Stimulated activated CD4-positive, alpha-beta T cell treated with anti-CD3 and anti-CD28 coated beads, Interleukin-4, amount 100 ng/mL, for 48 hours (primary cell): ENCODE data around the gene PDE4D.
A peak's percentile ranks its signal among the peaks of the same experiment; 100 is the strongest.

Experiments used
- DNase-seq, 2 donors: peaks; one replicate each; pipeline ENCODE4 v3.0.0-alpha.2; 2020; ENCODE audit warnings: low read depth in 2 of 2

The PDE4D gene

GRCh38 chr5:59109383-59109782 lies 784.1 kb downstream of the PDE4D start:
- no peak for DNase-seq

GRCh38 chr5:59107692-59108091 lies 785.8 kb downstream of the PDE4D start:
- DNase-seq, result no peak

- DNase-seq, result no peak
These were observed 789.0 kb downstream of the PDE4D start for GRCh38 chr5:59104400-59105127.

DNA sequence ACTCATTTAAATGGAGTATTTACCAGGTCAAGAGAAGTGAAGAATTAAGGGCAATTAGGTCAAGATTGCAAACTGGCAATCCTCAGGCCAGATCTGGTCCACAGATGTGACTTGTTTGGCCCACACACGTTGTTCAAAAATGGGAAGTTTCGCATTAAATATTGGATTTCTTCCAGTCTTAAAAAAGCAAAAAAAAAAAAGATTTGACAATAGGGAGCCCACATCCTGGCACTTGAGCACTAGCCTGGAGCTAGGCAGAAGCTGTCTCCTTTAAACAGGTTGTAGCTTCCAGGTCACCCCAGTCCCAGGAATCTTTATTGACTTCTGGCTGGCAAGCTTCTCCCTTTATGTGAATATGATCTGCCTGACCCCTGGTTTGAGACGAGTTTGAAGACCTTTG lies 790.2 kb downstream of the PDE4D start:
- no peak for DNase-seq

GRCh38 chr5:59102437-59102836 lies 791.1 kb downstream of the PDE4D start:
- no peak for DNase-seq

- no peak for DNase-seq
These were observed 792.7 kb downstream of the PDE4D start for GRCh38 chr5:59100875-59101274.

DNA sequence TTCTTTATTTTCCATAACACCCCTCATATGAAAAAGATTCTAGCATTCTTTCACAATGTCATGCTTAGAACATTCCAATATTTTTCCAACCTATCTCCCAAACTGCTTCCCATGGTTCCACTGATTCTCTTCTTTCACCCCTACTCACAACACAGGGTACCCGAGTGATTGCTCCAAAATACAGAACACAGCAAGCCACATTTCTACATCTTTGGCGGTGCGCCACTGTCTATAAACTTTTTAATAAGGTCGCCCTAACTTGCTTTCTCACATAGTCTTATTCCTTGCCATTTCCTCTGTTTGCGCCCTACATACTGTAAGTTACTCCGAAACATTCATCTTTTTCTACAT lies 793.6 kb downstream of the PDE4D start:
- no peak for DNase-seq

DNA sequence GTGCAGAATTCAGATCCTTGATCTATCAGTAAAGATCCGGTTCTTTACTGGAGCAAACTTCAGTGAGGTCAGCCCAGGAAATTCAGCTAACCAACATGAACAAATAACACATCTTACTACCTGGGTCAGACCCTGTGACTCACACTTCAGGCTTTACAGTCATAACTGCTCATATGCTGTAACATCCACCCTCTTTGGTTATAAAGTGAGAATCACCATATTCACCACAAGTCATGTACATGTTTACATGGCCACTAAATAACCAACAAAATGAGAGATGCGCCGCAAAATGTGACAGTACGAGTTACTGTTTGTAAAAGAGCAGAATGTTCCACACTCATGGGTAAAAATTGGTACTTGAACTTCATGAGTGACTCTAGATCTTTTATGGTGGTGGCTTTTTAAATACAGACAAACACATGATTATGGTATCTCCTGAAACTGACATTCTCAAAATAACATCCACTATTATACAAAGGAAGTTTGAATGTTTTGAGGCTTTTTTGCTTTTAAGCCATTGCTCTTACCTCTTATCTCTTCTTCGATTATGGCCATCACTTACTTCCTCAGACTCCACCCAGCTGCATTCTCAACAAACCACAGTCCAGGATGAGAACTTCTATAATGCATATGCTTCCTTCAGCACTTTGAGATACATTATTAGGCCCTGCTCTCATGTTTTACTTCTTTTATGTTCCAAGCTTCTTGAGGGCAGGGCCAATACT lies 794.1 kb downstream of the PDE4D start:
- peak; percentile 12 to 18 for DNase-seq

GRCh38 chr5:59098743-59099142 lies 794.8 kb downstream of the PDE4D start:
- DNase-seq, result no peak

DNA sequence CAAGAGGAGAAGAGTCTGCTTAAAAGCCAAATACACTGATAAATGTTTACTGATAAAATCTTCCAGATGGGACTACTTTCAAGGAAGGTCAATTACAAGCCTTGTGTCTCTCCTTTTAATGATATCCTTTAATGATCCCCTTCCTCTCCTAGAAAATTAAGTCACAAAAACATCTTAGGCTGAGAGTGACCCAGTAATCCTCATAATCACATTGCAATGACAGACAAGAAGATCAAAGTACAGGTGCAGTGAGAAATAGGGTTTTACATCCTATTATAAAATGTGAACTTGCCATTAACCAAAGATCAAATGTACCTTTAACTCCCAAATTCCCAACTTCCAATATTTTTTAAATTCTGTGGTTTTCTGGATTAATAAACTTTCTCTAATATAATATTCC lies 795.8 kb downstream of the PDE4D start:
- DNase-seq, result no peak

- DNase-seq, result no peak
These were observed 796.4 kb downstream of the PDE4D start for GRCh38 chr5:59097116-59097515.

DNA sequence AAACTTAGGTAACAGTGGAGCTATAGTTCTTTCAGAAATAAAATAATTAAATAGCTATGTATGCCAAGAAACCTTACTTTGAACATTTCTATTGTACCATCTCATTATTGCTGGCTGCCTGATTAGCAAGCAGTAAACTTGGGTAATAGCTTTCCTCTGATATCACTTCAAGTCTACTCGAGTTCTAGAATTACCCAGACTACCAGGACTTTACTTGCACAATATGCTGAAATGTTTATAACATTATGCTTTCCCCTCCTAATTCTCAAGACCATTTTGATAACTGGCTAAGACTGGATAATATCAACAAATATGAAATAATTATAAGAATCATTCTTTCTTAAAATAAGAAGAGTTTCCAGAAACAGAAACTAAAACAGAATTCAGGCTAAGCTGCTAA lies 798.0 kb downstream of the PDE4D start:
- DNase-seq, result no peak

GRCh38 chr5:59094864-59095263 lies 798.7 kb downstream of the PDE4D start:
- no peak for DNase-seq

GRCh38 chr5:59093329-59093728 lies 800.2 kb downstream of the PDE4D start:
- DNase-seq, result no peak

DNA sequence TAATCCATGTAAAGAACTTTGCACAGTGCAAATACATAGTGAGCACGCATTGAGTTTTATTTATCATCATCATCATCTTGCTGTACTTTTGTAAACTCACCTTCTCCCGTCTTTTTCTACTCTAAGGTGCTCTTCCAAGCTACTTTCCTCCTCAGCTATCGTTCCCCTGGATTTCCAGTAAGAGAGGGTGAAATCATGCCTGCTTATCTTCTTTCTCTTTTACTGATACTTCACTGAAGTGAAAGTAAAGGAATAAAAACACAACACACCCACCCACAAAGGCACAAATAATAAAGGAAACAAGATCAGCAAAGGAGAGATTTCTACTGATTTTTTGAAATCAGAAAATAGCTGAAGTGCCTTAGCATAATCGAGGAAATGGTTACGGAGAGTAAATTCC lies 800.8 kb downstream of the PDE4D start:
- DNase-seq, result no peak

DNA sequence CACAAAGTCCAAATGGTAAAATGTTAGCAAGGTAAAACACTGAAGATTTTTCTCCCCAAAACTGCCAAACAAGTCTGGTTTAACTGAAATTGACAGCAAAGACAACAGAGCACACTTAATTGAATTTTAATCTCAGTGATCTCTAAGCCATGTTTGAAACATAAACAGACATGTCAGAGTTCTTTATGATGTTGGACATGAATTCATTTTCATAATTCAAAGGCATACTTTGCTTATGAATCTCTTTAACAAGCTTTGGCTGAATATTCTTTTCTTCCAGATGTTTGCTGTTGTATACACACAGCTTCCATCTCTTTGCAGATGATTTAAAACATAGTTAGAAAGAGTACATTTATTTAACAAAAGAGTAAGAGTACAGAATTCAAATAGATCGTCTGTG lies 801.6 kb downstream of the PDE4D start:
- no peak for DNase-seq

GRCh38 chr5:59090323-59090722 lies 803.2 kb downstream of the PDE4D start:
- DNase-seq, result no peak

DNA sequence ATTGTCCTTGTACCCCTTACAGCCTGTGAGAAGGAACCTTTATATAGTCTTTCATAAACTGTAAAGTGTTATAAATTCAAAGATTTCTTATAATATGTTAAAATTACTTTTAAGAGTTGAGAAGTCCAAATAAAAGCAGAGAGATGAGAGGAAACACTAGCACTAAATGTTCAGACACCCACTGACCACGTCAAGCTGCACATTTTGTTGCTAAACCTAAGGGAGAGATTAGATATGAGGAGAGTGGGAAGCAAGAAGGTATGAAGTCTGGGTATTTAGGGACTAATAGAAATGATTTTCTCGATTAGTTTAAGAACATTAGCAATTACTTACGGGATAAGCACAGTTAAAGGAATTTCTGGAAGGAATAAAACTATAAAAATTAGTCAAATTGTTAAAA lies 803.8 kb downstream of the PDE4D start:
- DNase-seq, result no peak

- DNase-seq, result no peak
These were observed 805.0 kb downstream of the PDE4D start for GRCh38 chr5:59088546-59088945.

DNA sequence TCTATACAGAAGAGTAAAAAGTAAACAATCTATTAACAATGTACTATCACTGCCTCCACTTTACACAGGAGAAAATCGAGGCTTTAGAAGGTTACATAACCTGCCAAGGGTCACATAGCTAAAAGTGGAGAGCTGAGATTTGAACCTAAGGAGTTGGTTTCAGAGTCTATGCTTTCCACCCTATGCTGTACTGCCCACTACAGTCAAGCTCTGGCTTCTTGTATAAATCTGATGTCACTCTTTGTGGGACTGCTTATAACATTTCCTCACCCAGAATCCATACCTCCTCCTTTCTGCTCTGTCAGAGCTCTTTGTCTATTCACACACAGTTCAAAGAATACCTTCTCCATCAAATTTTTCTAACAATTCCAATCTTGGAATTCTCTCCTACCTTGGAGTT lies 807.5 kb downstream of the PDE4D start:
- no peak for DNase-seq

GRCh38 chr5:59081693-59082092 lies 811.8 kb downstream of the PDE4D start:
- DNase-seq, result no peak

- DNase-seq, result no peak
These were observed 813.6 kb downstream of the PDE4D start for GRCh38 chr5:59079622-59080620.
